ENCODE results near the gene AGRP. TPM values are rescaled to one million over a fixed set of nuclear protein-coding genes. Genes with fewer than 3 reads are reported as not detected.

The AGRP gene
- total RNA-seq, 2 donors from 2014 or later = not detected

DNA sequence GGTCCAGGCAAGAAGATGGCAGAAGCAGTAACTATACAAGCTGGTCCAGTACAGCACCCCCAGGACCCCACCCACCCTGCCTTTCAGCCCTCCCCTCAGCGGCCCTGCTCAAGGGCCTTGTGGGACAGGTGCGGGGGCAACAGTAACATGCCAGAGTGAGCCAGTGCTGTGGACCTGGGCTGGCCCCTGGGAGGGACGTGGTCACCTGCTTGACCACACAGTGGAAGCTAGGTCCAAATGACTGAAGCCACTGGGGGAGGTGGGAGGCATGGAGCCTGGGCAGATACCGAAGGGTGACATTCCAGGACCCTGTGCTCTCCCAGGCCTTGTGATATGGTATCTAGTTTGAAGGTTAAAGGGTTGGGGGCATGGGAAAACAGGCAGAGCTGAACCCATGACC is 19.7 kb downstream of the AGRP start:
- no peaks in the 10 kb centered on the region for H3K9me3 Mint-ChIP-seq
- H3K4me1 ChIP-seq (ENCODE audit: control insufficient read depth, insufficient read depth, low read length) = no peaks in the 10 kb centered on the region
- H3K9ac ChIP-seq (ENCODE audit: extremely low read depth, low read length, poor library complexity, severe bottlenecking) = no peak overlapping the region
- no peaks in the 10 kb centered on the region for H3K36me3 Mint-ChIP-seq (ENCODE audit: low read depth)
- peaks cover 12% of the 10 kb centered on the region for H3K36me3 ChIP-seq (ENCODE audit: control insufficient read depth, insufficient read depth, low read length)
- WGBS, 2 experiments (ENCODE audit: insufficient coverage in 1 of 2, insufficient read length in 1 of 2) = 91 to 100% methylated on average over 2 to 4 of the region's 4 CpGs
- H3K4me3 Mint-ChIP-seq = no peak overlapping the region
- H3K27me3 ChIP-seq (ENCODE audit: control insufficient read depth, insufficient read depth, low read length, poor library complexity, severe bottlenecking) = no peaks in the 10 kb centered on the region
- no peak for DNase-seq
- no peaks in the 10 kb centered on the region for H3K27me3 Mint-ChIP-seq (ENCODE audit: insufficient read depth)
- no peaks in the 10 kb centered on the region for H3K4me1 Mint-ChIP-seq
- H3K9me3 ChIP-seq (ENCODE audit: control insufficient read depth, low read length) = no peaks in the 10 kb centered on the region
- TF ChIP-seq, protein P1, sequence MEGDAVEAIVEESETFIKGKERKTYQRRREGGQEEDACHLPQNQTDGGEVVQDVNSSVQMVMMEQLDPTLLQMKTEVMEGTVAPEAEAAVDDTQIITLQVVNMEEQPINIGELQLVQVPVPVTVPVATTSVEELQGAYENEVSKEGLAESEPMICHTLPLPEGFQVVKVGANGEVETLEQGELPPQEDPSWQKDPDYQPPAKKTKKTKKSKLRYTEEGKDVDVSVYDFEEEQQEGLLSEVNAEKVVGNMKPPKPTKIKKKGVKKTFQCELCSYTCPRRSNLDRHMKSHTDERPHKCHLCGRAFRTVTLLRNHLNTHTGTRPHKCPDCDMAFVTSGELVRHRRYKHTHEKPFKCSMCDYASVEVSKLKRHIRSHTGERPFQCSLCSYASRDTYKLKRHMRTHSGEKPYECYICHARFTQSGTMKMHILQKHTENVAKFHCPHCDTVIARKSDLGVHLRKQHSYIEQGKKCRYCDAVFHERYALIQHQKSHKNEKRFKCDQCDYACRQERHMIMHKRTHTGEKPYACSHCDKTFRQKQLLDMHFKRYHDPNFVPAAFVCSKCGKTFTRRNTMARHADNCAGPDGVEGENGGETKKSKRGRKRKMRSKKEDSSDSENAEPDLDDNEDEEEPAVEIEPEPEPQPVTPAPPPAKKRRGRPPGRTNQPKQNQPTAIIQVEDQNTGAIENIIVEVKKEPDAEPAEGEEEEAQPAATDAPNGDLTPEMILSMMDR (conservative IDR thresholded peaks at IDR 0.05) = no peak
- no peak overlapping the region for H3K27ac Mint-ChIP-seq
- H3K27ac ChIP-seq (ENCODE audit: low read depth, low read length) = no peak overlapping the region
- H3K4me3 ChIP-seq (ENCODE audit: low read length) = no peak overlapping the region

DNA sequence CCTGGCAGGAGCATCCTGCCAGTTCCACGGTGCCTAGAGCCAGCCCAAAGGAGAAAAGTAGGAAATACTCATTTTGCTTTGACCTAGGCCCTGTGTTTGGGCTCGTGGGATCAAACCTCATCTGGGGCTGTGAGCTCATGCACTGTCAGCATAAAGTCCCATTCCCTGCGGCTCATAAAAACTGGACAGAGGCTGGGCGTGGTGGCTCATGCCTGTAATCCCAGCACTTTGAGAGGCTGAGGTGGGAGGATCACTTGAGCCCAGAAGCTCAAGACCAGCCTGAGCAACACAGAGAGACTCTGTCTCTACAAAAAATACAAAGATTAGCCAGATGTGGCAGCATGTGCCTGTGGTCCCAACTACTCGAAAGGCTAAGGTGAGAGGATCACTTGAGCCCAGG is 20.3 kb downstream of the AGRP start:
- Mint-ChIP-seq H3K4me1 (no peaks in the 10 kb centered on the region), H3K36me3 (ENCODE audit: low read depth) (no peaks in the 10 kb centered on the region)

DNA sequence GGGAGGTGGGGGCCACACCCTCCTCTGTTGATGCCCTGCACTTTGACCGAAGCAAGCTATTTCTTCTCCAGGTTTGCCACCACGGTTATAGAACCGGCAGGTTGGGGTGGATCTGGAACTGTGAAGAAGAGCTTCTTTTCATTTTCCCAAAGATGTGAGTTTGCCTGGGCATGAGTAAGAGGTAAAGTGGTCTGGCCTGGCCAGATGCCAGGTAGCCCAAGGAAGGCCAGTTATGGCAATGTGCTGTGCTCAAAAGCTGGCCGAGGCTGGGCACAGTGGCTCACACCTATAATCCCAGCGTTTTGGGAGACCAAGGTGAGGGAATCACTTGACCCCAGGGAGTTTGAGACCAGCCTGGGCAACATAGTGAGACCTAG is 21.1 kb downstream of the AGRP start:
- Mint-ChIP-seq H3K27ac (no peak overlapping the region), H3K9me3 (no peaks in the 10 kb centered on the region), H3K4me1 (no peaks in the 10 kb centered on the region), H3K4me3 (no peak overlapping the region), H3K36me3 (ENCODE audit: low read depth) (no peaks in the 10 kb centered on the region), H3K27me3 (ENCODE audit: insufficient read depth) (no peaks in the 10 kb centered on the region)
- no peaks in the 10 kb centered on the region for H3K27me3 ChIP-seq (ENCODE audit: control insufficient read depth, insufficient read depth, low read length, poor library complexity, severe bottlenecking)
- no peak for DNase-seq
- H3K4me1 ChIP-seq (ENCODE audit: control insufficient read depth, insufficient read depth, low read length) = no peaks in the 10 kb centered on the region
- H3K9ac ChIP-seq (ENCODE audit: extremely low read depth, low read length, poor library complexity, severe bottlenecking) = no peak overlapping the region
- H3K36me3 ChIP-seq (ENCODE audit: control insufficient read depth, insufficient read depth, low read length) = peaks cover 12% of the 10 kb centered on the region
- H3K27ac ChIP-seq (ENCODE audit: low read depth, low read length) = no peak overlapping the region
- no peak overlapping the region for H3K4me3 ChIP-seq (ENCODE audit: low read length)
- H3K9me3 ChIP-seq (ENCODE audit: control insufficient read depth, low read length) = no peaks in the 10 kb centered on the region
- 94 to 97% methylated on average over 4 to 5 of the region's 5 CpGs for WGBS, 2 experiments (ENCODE audit: insufficient coverage in 1 of 2, insufficient read length in 1 of 2)
- TF ChIP-seq, protein P1 (conservative IDR thresholded peaks at IDR 0.05) = no peak

More for the DNA sequence above, 20.3 kb downstream of the AGRP start:
- H3K4me1 ChIP-seq (ENCODE audit: control insufficient read depth, insufficient read depth, low read length) = no peaks in the 10 kb centered on the region
- H3K27ac ChIP-seq (ENCODE audit: low read depth, low read length) = no peak overlapping the region
- Mint-ChIP-seq H3K9me3 (no peaks in the 10 kb centered on the region), H3K27me3 (ENCODE audit: insufficient read depth) (no peaks in the 10 kb centered on the region), H3K27ac (no peak overlapping the region), H3K4me3 (no peak overlapping the region)
- no peak for DNase-seq
- 85 to 94% methylated on average over 2 to 5 of the region's 5 CpGs for WGBS, 2 experiments (ENCODE audit: insufficient coverage in 1 of 2, insufficient read length in 1 of 2)
- H3K36me3 ChIP-seq (ENCODE audit: control insufficient read depth, insufficient read depth, low read length) = peaks cover 12% of the 10 kb centered on the region
- H3K9ac ChIP-seq (ENCODE audit: extremely low read depth, low read length, poor library complexity, severe bottlenecking) = no peak overlapping the region
- no peak overlapping the region for H3K4me3 ChIP-seq (ENCODE audit: low read length)
- TF ChIP-seq, protein P1 (conservative IDR thresholded peaks at IDR 0.05) = no peak
- H3K27me3 ChIP-seq (ENCODE audit: control insufficient read depth, insufficient read depth, low read length, poor library complexity, severe bottlenecking) = no peaks in the 10 kb centered on the region
- no peaks in the 10 kb centered on the region for H3K9me3 ChIP-seq (ENCODE audit: control insufficient read depth, low read length)
